H1 (cell line): Measurements from ENCODE around the gene SLC25A30. TPM values are rescaled to one million over a fixed set of nuclear protein-coding genes. Genes with fewer than 3 reads are reported as not detected.
"Not testable (repeated sequence)": the region's sequence is repeated elsewhere in the genome, so short reads cannot be mapped to it uniquely, and the experiment has no call there.

Source experiments
- CTCF ChIA-PET: fragments of 300-600 bp; sonication (Branson Sonifier 250); formaldehyde crosslinking; loops from one replicate; lab custom pipeline; 2021; ENCODE audit not compliant: partially characterized antibody; lab: Charles Lee
- POLR2A ChIA-PET: fragments of 300-600 bp; sonication (Branson Sonifier 250); formaldehyde crosslinking; loops from one replicate; lab custom pipeline; 2021; ENCODE audit warnings: inconsistent platforms; ENCODE audit not compliant: partially characterized antibody; lab: Charles Lee
- DNase-seq, 2 experiments: peaks; one replicate each; pipeline versions ENCODE4 v3.0.0 to v3.0.0-alpha.2; 2010 to 2022; ENCODE audit warnings: low spot score in 2 of 2, low read depth in 1 of 2, mixed read lengths in 1 of 2
- FAIRE-seq: peaks from 2 replicates; lab custom pipeline; 2011; peaks lifted over from hg19 to GRCh38; lab: Jason Lieb, UNC
- H2AFZ ChIP-seq: 2 replicates; pipeline ENCODE4 v1.8.1; 2012; ENCODE audit warnings: low read length, inconsistent platforms
- H2AK5ac ChIP-seq: 2 replicates; pipeline ENCODE4 v1.6.1; 2013; ENCODE audit warnings: low read depth, low read length
- H2BK120ac ChIP-seq: replicated peaks from 2 replicates; pipeline ENCODE3; 2013; ENCODE audit warnings: low read depth, low read length, inconsistent platforms
- H2BK12ac ChIP-seq: 2 replicates; pipeline ENCODE4 v1.6.1; 2013; ENCODE audit warnings: low read depth, low read length
- H2BK15ac ChIP-seq: 2 replicates; pipeline ENCODE4 v1.6.1; 2013; ENCODE audit warnings: low read length
- H2BK20ac ChIP-seq: 2 replicates; pipeline ENCODE4 v1.6.1; 2013; ENCODE audit warnings: low read length
- H2BK5ac ChIP-seq: 2 replicates; pipeline ENCODE4 v1.6.1; 2013; ENCODE audit warnings: low read depth, low read length
- H3K14ac ChIP-seq: 2 replicates; pipeline ENCODE4 v1.6.1; 2013; ENCODE audit warnings: inconsistent platforms; ENCODE audit not compliant: insufficient read length
- H3K18ac ChIP-seq: 2 replicates; pipeline ENCODE4 v1.6.1; 2013; ENCODE audit warnings: low read length; ENCODE audit errors: extremely low read depth
- H3K23ac ChIP-seq: 2 replicates; pipeline ENCODE4 v1.6.1; 2013; ENCODE audit warnings: inconsistent platforms; ENCODE audit not compliant: insufficient read length
- H3K23me2 ChIP-seq: 2 replicates; pipeline ENCODE4 v1.6.1; 2013; ENCODE audit warnings: low read depth, low read length
- H3K27ac ChIP-seq: 2 replicates; pipeline ENCODE4 v1.6.1; 2011; ENCODE audit warnings: low read depth, low read length, inconsistent platforms
- H3K27me3 ChIP-seq, 4 experiments: replicated peaks in 1 of 4; 1 replicate in 1 of 4; 2 replicates in 3 of 4; pipeline versions ENCODE4 v1.6.1 to v1.8.1; 2011 to 2013; ENCODE audit warnings: low read length in 3 of 4, mild to moderate bottlenecking in 3 of 4, inconsistent platforms in 2 of 4, mixed read lengths in 2 of 4, moderate library complexity in 1 of 4; ENCODE audit not compliant: control insufficient read depth in 3 of 4, insufficient read depth in 3 of 4; ENCODE audit errors: extremely low read depth in 1 of 4
- H3K36me3 ChIP-seq, 4 experiments: 2 replicates each; pipeline versions ENCODE4 v1.6.1 to v1.8.1; 2011 to 2013; ENCODE audit warnings: mild to moderate bottlenecking in 4 of 4, low read length in 3 of 4, moderate library complexity in 2 of 4, control low read depth in 1 of 4, inconsistent platforms in 1 of 4; ENCODE audit not compliant: insufficient read depth in 4 of 4, control insufficient read depth in 2 of 4
- H3K4ac ChIP-seq: replicated peaks from 2 replicates; pipeline ENCODE3; 2013; ENCODE audit warnings: low read length, low read depth, mixed read lengths, inconsistent platforms; ENCODE audit not compliant: insufficient read length
- H3K4me1 ChIP-seq, 4 experiments: replicated peaks in 1 of 4; 1 replicate in 1 of 4; 2 replicates in 3 of 4; pipeline versions ENCODE4 v1.6.1 to v1.8.1; 2011 to 2013; ENCODE audit warnings: low read length in 3 of 4, inconsistent platforms in 2 of 4, mixed read lengths in 1 of 4; ENCODE audit not compliant: insufficient read depth in 4 of 4, control insufficient read depth in 3 of 4
- H3K4me2 ChIP-seq, 2 experiments: 2 replicates each; pipeline versions ENCODE4 v1.6.1 to v1.8.1; 2011 to 2013; ENCODE audit warnings: low read depth in 2 of 2, low read length in 2 of 2, control low read depth in 1 of 2, inconsistent platforms in 1 of 2, mild to moderate bottlenecking in 1 of 2; ENCODE audit not compliant: insufficient read depth in 1 of 2
- H3K4me3 ChIP-seq, 4 experiments: fragments of 200-600, 300-600 bp in 1 of 4; sonication (generic), shearing (Covaris generic), sonication (Bioruptor Twin) in 1 of 4; 2 replicates each; pipeline versions ENCODE4 v1.5.1 to v1.8.1; 2011 to 2016; ENCODE audit warnings: low read length in 4 of 4, low read depth in 3 of 4, control low read depth in 2 of 4, inconsistent platforms in 2 of 4, mild to moderate bottlenecking in 2 of 4, mixed read lengths in 1 of 4, moderate library complexity in 1 of 4; ENCODE audit not compliant: insufficient read depth in 2 of 4; ENCODE audit errors: extremely low read depth in 1 of 4
- H3K56ac ChIP-seq: replicated peaks from 2 replicates; pipeline ENCODE3; 2013; ENCODE audit warnings: low read depth, mild to moderate bottlenecking, mixed read lengths, low read length, inconsistent platforms; ENCODE audit not compliant: insufficient read length
- H3K79me1 ChIP-seq: 2 replicates; pipeline ENCODE4 v1.6.1; 2013; ENCODE audit warnings: low read depth, low read length, control low read depth
- H3K79me2 ChIP-seq, 2 experiments: 2 replicates each; pipeline versions ENCODE4 v1.6.1 to v1.8.1; 2012 to 2013; ENCODE audit warnings: low read length in 2 of 2, mild to moderate bottlenecking in 2 of 2, inconsistent platforms in 1 of 2; ENCODE audit not compliant: insufficient read depth in 2 of 2, control insufficient read depth in 1 of 2
- H3K9ac ChIP-seq, 4 experiments: replicated peaks in 1 of 4; 1 replicate in 1 of 4; 2 replicates in 3 of 4; pipeline versions ENCODE4 v1.6.1 to v1.8.1; 2011 to 2013; ENCODE audit warnings: low read depth in 3 of 4, low read length in 3 of 4, control low read depth in 2 of 4, mild to moderate bottlenecking in 2 of 4, moderate library complexity in 2 of 4, inconsistent platforms in 1 of 4; ENCODE audit errors: extremely low read depth in 1 of 4
- H3K9me3 ChIP-seq, 2 experiments: 2 replicates each; pipeline versions ENCODE4 v1.6.1 to v1.8.1; 2012 to 2013; ENCODE audit warnings: mild to moderate bottlenecking in 2 of 2, moderate library complexity in 2 of 2, control low read depth in 1 of 2, inconsistent platforms in 1 of 2, low read depth in 1 of 2, low read length in 1 of 2, mixed read lengths in 1 of 2; ENCODE audit not compliant: insufficient read depth in 2 of 2
- H4K20me1 ChIP-seq, 2 experiments: replicated peaks in 1 of 2; 2 replicates each; pipeline versions ENCODE3 to v1.8.1; 2011 to 2013; ENCODE audit warnings: inconsistent platforms in 2 of 2, low read length in 2 of 2, mild to moderate bottlenecking in 1 of 2; ENCODE audit not compliant: insufficient read depth in 2 of 2, control insufficient read depth in 1 of 2
- H4K5ac ChIP-seq: 2 replicates; pipeline ENCODE4 v1.6.1; 2013; ENCODE audit warnings: low read length, low read depth, mixed read lengths, inconsistent platforms; ENCODE audit not compliant: insufficient read length
- H4K8ac ChIP-seq: 2 replicates; pipeline ENCODE4 v1.8.0; 2013; ENCODE audit warnings: mild to moderate bottlenecking, moderate library complexity, low read length, inconsistent platforms; ENCODE audit not compliant: insufficient read depth; ENCODE audit errors: extremely low read depth
- H4K91ac ChIP-seq: replicated peaks from 2 replicates; pipeline ENCODE3; 2013; ENCODE audit warnings: low read length, mixed read lengths, inconsistent platforms; ENCODE audit not compliant: insufficient read length
- WGBS, 2 experiments: shearing (Covaris generic) in 1 of 2; methylation state at CpG; one replicate each; pipeline versions ENCODE4 v1.1.6 to v1.1.7; 2013 to 2015; ENCODE audit warnings: low lambda C conversion rate in 2 of 2, mixed read lengths in 2 of 2, inconsistent platforms in 1 of 2, low coverage in 1 of 2, missing lambda C conversion rate in 1 of 2; ENCODE audit not compliant: insufficient replicate concordance in 2 of 2, insufficient coverage in 1 of 2, insufficient read length in 1 of 2; ENCODE audit errors: extremely low coverage in 1 of 2, missing lambda C conversion rate in 1 of 2; 5-methylcytosine and 5-hydroxymethylcytosine counted together
- polyA plus RNA-seq, 7 experiments: library from polyadenylated mRNA; depleted of rRNA in 3 of 7; stranded (reverse) in 5 of 7; unstranded in 2 of 7; fragments of >200 nt in 5 of 7; fragments of 200-250 nt in 2 of 7; gene quantifications; 1 replicate in 5 of 7; 2 replicates in 1 of 7; 4 replicates in 1 of 7; pipeline versions ENCODE4 v1.2.1 to v1.2.3, GENCODE V29; 2011 to 2013; ENCODE audit warnings: missing spikeins in 2 of 7, mixed read lengths in 2 of 7
- total RNA-seq: library from RNA; stranded (reverse); fragmentation: NEBNext Ultra II Directional; extraction: Animal tissue kit (Norgen Biotek cat#: 25700); gene quantifications from 2 replicates; pipeline ENCODE4 v1.2.1, GENCODE V29; 2021

The SLC25A30 gene
- total and polyA plus RNA-seq, 2 of the 8 experiments (the other 6 are each of a cell fraction or from before 2014, with no cell fraction given) = 2.1 to 8.7 TPM

- H2BK12ac ChIP-seq, H3K23ac ChIP-seq, H4K8ac ChIP-seq, H3K4ac ChIP-seq, H3K9me3 ChIP-seq, H3K4me1 ChIP-seq, H3K27me3 ChIP-seq, H2BK20ac ChIP-seq, H3K79me1 ChIP-seq, H3K23me2 ChIP-seq, H3K27ac ChIP-seq, H2AK5ac ChIP-seq, POLR2A ChIA-PET, H4K5ac ChIP-seq, H3K4me3 ChIP-seq, H2AFZ ChIP-seq, H2BK15ac ChIP-seq, H3K56ac ChIP-seq, H2BK5ac ChIP-seq, H3K9ac ChIP-seq, FAIRE-seq, H3K14ac ChIP-seq, H3K4me2 ChIP-seq, H2BK120ac ChIP-seq, DNase-seq, H3K36me3 ChIP-seq, H4K20me1 ChIP-seq, H3K18ac ChIP-seq, H3K79me2 ChIP-seq, H4K91ac ChIP-seq: not testable (repeated sequence)
- WGBS, 2 experiments = 88% methylated on average over 6 of the region's 8 CpGs; no CpG with 5 or more reads in 1 of the 2 experiments
- CTCF ChIA-PET = interaction anchor here (1.8 to 4.4 kb wide), 3 partner anchors 10 to 12 kb away, joined by 4 to 18 read pairs (median 4); no protein-coding TSS in a partner anchor
Measured at GRCh38 chr13:45382739-45383138, 35.4 kb downstream of the SLC25A30 start.
